Endometrial microvascular endothelial cells (primary cell): ENCODE data around the gene UGT1A7. TPM values are rescaled to one million over a fixed set of nuclear protein-coding genes. Genes with fewer than 3 reads are reported as not detected.

Source experiments
- in situ Hi-C: cut with HindIII; loops from 2 replicates; pipeline ENCODE4 v1.10.0; 2017; ENCODE audit warnings: low sequenced_read_pairs, low pct_unique_long_range_greater_than_20kb; ENCODE audit errors: inconsistent ontology term
- total RNA-seq: library from RNA; depleted of rRNA; stranded (reverse); fragments of >200 nt; gene quantifications from one replicate; pipeline ENCODE4 v1.2.3, GENCODE V29; 2015; ENCODE audit errors: inconsistent ontology term

UGT1A7 gene
- total RNA-seq, 1 donor from 2014 or later, result not detected

GRCh38 chr2:233789554-233789953 lies 107.9 kb downstream of the UGT1A7 start:
- in situ Hi-C loops, result no loop called here

- in situ Hi-C loops, result no loop called here
Observed at GRCh38 chr2:233791151-233791882, 109.6 kb downstream of the UGT1A7 start.

- in situ Hi-C loops, result no loop called here
Observed at GRCh38 chr2:233791883-233792329, 110.2 kb downstream of the UGT1A7 start.

GRCh38 chr2:233792720-233793119 lies 111.0 kb downstream of the UGT1A7 start:
- in situ Hi-C loops, result no loop called here

DNA sequence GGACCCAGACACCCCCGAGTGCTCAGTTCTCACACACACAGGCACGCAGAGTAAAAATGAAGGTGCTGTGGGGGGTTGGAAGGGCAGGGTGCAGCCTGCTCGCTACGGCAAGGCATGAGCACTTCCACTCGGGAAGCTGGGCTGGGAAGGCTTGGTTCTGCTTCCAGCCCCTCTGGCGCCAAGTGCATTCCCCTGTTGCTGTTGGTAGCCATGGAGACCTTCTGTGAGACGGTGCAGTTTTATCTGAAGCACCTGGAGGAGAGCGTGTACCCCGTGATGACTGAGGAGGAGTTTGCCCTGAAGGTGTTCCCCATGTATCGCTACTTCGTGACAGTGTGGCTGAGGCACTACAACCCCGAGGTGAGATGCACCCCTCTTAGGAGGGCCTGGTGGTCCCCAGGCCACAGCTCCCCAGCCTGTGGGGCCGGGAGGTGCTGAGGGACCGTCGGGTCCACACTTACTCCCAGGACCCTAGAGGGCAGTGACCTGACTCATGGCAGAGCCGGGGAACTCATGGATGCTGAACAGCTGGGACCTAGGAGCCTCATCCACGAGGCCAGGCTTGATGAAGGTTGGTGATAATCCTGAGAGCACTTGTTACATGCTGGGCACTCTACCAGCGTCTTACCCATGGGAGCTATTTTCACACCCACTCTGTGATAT lies 111.9 kb downstream of the UGT1A7 start:
- in situ Hi-C loops, result no loop called here

GRCh38 chr2:233794128-233794658 lies 112.5 kb downstream of the UGT1A7 start:
- in situ Hi-C loops, result no loop called here

DNA sequence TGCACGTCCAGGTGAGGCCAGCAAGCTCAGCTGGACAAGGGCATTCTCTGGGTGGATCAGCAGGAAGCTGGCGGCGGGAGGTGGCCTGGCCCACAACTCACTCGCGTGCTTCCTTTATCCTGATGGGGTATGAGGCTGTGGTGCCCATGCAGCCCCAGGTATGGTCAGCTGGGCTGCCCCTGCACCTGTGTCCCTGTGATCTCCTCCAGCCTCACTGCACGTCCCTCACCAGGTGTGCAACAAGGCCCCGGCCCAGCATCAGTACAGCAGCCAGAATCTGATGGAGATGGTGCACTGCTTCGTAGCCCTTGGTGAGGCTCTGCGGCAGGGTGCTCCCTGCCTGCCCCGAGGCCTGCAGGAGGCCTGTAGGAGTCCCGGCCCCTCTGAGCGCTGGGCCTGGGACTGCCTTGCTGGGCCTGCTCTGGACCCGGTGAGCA lies 114.1 kb downstream of the UGT1A7 start:
- in situ Hi-C loops, result no loop called here

GRCh38 chr2:233796254-233796653 lies 114.6 kb downstream of the UGT1A7 start:
- in situ Hi-C loops, result no loop called here

GRCh38 chr2:233798335-233799086 lies 116.8 kb downstream of the UGT1A7 start:
- in situ Hi-C loops, result no loop called here

DNA sequence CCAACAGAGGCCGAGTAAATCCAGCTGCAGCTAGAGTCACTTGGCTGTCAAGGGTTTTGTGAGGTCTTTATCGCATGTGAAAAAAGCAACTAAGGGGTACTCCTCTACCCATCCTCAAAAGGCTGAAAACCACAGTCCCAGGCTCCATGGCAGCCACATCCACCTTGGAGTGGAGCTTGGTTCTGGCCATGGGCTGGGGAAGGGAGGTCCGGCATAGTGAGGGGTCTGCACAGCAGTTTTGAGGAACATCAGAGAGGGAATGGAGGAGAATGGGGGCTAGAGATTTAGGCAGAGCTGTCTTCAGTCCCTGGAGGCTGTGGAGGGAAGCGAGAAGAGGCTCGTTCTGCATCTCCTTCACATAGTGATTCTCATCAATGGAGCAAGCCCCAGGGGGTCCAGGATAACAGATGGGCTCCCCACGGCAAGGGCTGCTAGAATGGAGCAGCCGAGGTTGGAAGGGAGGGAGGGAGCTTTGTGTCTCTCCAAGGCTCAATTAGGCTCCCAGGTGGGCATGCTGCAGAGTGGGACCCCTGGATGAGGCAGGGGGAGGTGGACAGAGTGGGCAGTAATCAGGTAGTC lies 117.5 kb downstream of the UGT1A7 start:
- in situ Hi-C loops, result no loop called here

DNA sequence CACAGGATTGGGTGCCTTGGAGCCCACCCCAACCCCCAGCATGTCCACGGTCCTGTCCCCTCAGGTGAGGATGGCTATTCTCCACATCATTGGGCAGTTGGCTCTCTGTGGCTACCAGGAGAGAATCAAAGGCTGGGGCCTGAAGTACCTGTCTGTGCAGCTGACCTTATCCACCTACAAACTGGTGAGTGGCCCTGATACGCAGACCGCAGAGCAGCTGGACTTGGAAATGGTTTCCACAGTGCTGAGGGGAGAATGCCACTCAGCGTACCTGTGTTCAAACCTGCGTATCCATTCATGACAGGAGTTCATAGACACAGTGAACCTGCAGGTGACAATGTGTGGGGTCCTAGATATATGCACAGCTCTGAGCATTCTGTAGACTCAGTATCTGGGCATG lies 118.0 kb downstream of the UGT1A7 start:
- in situ Hi-C loops, result no loop called here

GRCh38 chr2:233800208-233800607 lies 118.5 kb downstream of the UGT1A7 start:
- in situ Hi-C loops, result no loop called here

DNA sequence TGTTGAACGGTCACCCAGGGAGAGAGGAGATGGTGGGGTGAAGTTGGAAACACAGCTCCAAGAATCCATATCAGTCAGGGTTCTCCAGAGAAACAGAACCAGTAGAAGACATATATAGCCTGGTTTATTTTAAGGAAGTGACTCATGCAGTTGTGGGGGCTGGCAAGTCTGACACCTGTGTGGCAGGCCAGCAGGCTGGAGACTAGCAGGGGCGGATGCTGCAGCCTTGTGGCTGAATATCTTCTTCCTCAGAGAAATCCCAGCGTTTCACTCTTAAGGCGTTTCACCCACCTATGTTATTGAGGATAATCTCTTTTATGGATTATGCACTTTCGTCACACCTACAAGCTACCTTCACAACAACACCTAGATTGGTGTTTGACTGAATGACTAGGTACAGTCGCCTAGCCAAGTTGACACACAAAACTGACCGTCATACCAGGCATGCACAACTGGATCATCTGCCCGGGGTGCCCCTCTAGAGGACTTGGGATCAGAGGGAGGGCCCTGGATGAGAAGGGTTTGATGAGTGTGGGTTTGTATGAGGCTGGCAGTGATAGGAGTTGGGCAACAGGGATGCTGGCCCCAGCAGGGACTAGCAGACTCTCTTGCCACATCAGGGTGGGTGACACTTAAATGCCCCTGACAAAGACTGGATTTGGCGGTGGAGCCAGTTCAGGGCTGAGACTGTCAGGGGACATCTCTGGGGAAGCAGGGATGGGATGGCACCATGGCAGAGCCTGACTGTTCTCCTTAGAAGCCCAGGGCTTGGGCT lies 119.8 kb downstream of the UGT1A7 start:
- in situ Hi-C loops, result no loop called here

GRCh38 chr2:233802132-233802815 lies 120.6 kb downstream of the UGT1A7 start:
- in situ Hi-C loops, result no loop called here

- in situ Hi-C loops, result no loop called here
Observed at GRCh38 chr2:233803292-233803911, 121.7 kb downstream of the UGT1A7 start.

GRCh38 chr2:233803994-233804393 lies 122.3 kb downstream of the UGT1A7 start:
- in situ Hi-C loops, result no loop called here

GRCh38 chr2:233807215-233807865 lies 125.6 kb downstream of the UGT1A7 start:
- in situ Hi-C loops, result no loop called here
